Tibial nerve (tissue), 4 donors: ENCODE measurements around the gene DNASE1L2. TPM values are rescaled to one million over a fixed set of nuclear protein-coding genes. Genes with fewer than 3 reads are reported as not detected.

Source experiments
- DNase-seq, 2 donors: peaks; one replicate each; pipeline ENCODE4 v3.0.0-alpha.2; 2019; ENCODE audit warnings: low spot score in 2 of 2
- H3K27ac ChIP-seq, 4 donors: fragments of 200-600 bp; sonication (generic) in 3 of 4; one replicate each; pipeline ENCODE4 v1.5.1; 2017 to 2019; ENCODE audit warnings: mild to moderate bottlenecking in 1 of 4
- H3K27me3 ChIP-seq, 2 donors: fragments of 200-600 bp; sonication (generic) in 1 of 2; one replicate each; pipeline versions ENCODE4 v1.5.1 to v1.6.0; 2017 to 2019
- H3K36me3 ChIP-seq, 3 donors: fragments of 200-600 bp; sonication (generic); one replicate each; pipeline ENCODE4 v1.5.1; 2018 to 2019
- H3K4me1 ChIP-seq, 4 donors: fragments of 200-600 bp; sonication (generic) in 3 of 4; one replicate each; pipeline ENCODE4 v1.5.1; 2017 to 2019
- H3K4me3 ChIP-seq, 4 donors: fragments of 200-600 bp; sonication (generic) in 3 of 4; one replicate each; pipeline ENCODE4 v1.5.1; 2017 to 2019; ENCODE audit warnings: mild to moderate bottlenecking in 1 of 4, moderate library complexity in 1 of 4
- H3K9me3 ChIP-seq, 4 donors: fragments of 200-600 bp; sonication (generic) in 3 of 4; one replicate each; pipeline ENCODE4 v1.5.1; 2017 to 2019
- EP300 ChIP-seq, 2 donors: sonication (generic); formaldehyde crosslinking; IDR thresholded peaks; one replicate each; pipeline ENCODE4 v1.6.1; 2017; ENCODE audit warnings: antibody characterized with exemption in 2 of 2, mild to moderate bottlenecking in 1 of 2
- POLR2A ChIP-seq, 2 donors: fragments of 450-650 bp; IDR thresholded peaks; one replicate each; pipeline ENCODE4 v1.6.1; 2017; ENCODE audit warnings: antibody characterized with exemption in 2 of 2, mild to moderate bottlenecking in 2 of 2, moderate library complexity in 2 of 2
- WGBS, 2 donors: methylation state at CpG; one replicate each; pipeline ENCODE4 v1.1.5; 2018; 5-methylcytosine and 5-hydroxymethylcytosine counted together
- total RNA-seq, 4 donors: library from RNA; depleted of rRNA; stranded (reverse); fragments of >200 nt; gene quantifications; one replicate each; pipeline ENCODE4 v1.1.0, GENCODE V29; 2016
- TF ChIP-seq, protein P1 (sequence below), 5 experiments: fragments of 200-600 bp in 3 of 5; fragments of 450-650 bp in 2 of 5; sonication (generic) in 3 of 5; IDR thresholded peaks; one replicate each; pipeline ENCODE4 v1.5.1; 2016 to 2019; ENCODE audit warnings: antibody characterized with exemption in 5 of 5, mild to moderate bottlenecking in 3 of 5, moderate library complexity in 2 of 5

DNASE1L2 gene
- total RNA-seq, 4 donors from 2014 or later: 0.39 to 5.4 (median 0.64) TPM

DNA sequence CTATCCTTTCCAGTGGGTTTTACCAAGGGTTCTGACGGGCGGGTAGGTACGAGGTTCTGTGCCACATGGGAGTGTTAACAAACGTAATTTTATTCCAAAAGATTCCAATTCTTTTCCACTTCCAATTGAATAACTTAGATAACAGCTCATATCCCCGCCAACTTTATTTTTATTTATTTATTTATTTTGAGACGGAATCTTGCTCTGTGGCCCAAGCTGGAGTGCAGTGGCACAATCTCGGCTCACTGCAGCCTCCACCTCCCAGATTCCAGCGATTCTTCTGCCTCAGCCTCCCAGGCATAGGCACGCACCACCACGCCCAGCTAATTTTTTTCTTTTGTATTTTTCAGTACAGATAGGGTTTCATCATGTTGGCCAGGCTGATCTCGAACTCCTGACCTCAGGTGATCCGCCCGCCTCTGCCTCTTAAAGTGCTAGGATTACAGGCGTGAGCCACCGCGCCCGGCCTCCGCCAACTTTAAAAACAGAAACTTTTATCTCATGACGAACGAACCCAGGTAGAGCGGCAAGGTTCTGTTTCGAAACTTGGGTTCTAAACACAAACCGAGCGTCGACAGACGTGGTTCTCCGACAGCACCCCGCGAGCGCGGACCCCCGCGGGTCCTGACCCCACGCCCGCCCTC is 14.5 kb downstream of the DNASE1L2 start:
- Histone ChIP-seq H3K4me3 (peak overlapping the region; percentile 41 to 83 (median 57)), H3K4me1 (peaks cover 0 to 22% (median 12%) of the 10 kb centered on the region in 4 donors), H3K36me3 (peaks cover 0 to 53% (median 11%) of the 10 kb centered on the region in 3 donors), H3K27ac (peak overlapping the region; percentile 63 to 95 (median 81)), H3K27me3 (no peaks in the 10 kb centered on the region), H3K9me3 (no peaks in the 10 kb centered on the region)
- WGBS, 2 donors: 4 to 5% methylated on average over 30 to 34 of the region's 35 CpGs
- no peak for DNase-seq
- no peak for TF ChIP-seq POLR2A (IDR thresholded peaks at IDR 0.05)
- TF ChIP-seq, protein P1, sequence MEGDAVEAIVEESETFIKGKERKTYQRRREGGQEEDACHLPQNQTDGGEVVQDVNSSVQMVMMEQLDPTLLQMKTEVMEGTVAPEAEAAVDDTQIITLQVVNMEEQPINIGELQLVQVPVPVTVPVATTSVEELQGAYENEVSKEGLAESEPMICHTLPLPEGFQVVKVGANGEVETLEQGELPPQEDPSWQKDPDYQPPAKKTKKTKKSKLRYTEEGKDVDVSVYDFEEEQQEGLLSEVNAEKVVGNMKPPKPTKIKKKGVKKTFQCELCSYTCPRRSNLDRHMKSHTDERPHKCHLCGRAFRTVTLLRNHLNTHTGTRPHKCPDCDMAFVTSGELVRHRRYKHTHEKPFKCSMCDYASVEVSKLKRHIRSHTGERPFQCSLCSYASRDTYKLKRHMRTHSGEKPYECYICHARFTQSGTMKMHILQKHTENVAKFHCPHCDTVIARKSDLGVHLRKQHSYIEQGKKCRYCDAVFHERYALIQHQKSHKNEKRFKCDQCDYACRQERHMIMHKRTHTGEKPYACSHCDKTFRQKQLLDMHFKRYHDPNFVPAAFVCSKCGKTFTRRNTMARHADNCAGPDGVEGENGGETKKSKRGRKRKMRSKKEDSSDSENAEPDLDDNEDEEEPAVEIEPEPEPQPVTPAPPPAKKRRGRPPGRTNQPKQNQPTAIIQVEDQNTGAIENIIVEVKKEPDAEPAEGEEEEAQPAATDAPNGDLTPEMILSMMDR (IDR thresholded peaks at IDR 0.05): no peak
- no peak for TF ChIP-seq EP300 (IDR thresholded peaks at IDR 0.05)

DNA sequence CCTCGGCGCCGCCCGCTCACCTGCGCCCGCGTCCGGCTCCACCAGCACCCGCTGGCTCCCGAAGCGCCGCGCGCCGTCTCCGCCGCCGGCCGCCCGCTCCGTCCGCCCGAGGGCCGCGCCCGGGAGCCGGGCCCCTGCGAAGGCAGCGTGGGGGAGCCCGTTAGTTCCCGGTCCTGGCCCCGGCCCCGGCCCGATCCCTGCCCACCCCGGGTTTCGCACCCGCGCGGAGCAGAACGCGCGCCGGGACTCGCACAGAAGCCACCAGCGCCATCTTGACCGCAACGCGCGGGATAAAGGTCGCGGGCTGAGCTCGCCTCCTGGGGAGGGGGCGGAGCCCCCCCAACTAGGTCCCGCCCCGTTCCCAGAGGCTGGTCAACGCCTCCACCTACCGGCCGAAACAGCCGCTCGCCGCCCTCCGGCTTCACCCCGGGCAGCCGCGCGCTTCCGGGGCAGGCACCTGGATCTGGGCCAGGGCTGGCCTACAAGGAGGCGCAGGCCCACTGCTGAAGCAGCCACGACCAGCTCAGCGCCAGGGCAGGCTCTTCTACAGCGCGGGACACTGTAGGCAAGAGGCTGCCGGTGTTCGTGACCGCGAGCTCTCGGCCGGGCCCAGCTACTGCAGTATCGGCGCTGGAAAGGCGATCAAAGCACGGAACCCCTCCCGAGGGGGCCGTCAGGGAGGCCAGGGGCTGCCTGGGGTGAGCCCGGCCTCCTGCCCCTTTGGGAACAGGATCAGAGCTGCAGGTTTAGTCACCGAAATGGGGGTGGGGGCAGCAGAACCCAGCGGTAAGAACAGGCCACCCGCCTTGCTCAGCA is 15.3 kb downstream of the DNASE1L2 start, which contains the start of gene ECI1:
Gene ECI1 (minus strand): TSS at position 292 of the 816 bp plus-strand sequence. CDS start 21 bp downstream, at position 271.
- peak; percentile 92 for DNase-seq
- Histone ChIP-seq H3K4me1 (peaks cover 0 to 22% (median 12%) of the 10 kb centered on the region in 4 donors), H3K9me3 (no peaks in the 10 kb centered on the region), H3K27ac (peak within 1 kb of the TSS; percentile 63 to 95 (median 81)), H3K27me3 (no peaks in the 10 kb centered on the region), H3K4me3 (peak within 1 kb of the TSS; percentile 41 to 83 (median 57)), H3K36me3 (peaks cover 0 to 53% (median 7%) of the 10 kb centered on the region in 3 donors)
- TF ChIP-seq EP300 (IDR thresholded peaks at IDR 0.05): peak; percentile 88 to 92
- TF ChIP-seq POLR2A (IDR thresholded peaks at IDR 0.05): peak; percentile 55 to 85
- TF ChIP-seq, protein P1 (IDR thresholded peaks at IDR 0.05): peak; percentile 67 to 95 (median 89)
- 3% methylated on average over 30 to 43 of the region's 88 CpGs for WGBS, 2 donors

DNA sequence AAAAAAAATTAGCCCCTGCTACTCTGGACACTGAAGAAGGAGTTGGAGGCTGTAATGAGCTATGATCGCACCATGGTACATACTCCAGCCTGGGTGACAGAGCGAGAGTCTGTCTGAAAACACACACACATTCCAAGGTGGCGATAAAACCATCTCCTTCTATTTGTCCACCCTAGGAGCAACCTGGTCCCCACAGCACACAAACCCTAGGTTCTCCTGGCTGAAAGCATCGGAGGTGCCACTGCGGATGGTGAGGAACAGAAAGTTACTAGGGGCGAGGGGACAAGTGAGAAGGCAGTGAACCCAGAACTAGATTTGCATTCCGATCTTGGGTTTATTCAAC is 16.5 kb downstream of the DNASE1L2 start:
- WGBS, 2 donors: 95 to 96% methylated on average over 7 of the region's 7 CpGs

DNA sequence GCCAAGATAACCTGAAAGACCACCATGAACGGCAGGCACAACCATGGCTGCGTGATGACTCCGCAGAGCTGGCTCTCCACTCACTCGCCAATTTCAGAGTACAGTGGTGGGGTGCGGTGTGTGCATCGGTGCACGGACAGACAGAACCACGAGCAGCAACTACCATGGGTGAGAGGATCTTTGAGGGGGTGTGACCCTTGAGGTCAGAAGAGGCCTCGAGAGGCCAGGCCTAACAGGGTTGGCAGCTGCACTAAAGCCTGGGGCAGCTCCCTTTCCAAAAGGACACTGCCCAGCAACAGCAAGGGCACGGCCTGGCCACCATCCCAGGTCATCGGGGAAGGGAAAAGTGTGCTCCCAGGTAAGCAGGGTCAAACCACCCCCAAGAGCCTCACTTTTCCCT is 17.0 kb downstream of the DNASE1L2 start:
- Histone ChIP-seq H3K27me3 (no peaks in the 10 kb centered on the region), H3K27ac (no peak overlapping the region), H3K9me3 (no peaks in the 10 kb centered on the region), H3K36me3 (peaks cover 0 to 62% (median 7%) of the 10 kb centered on the region in 3 donors), H3K4me1 (peaks cover 0 to 22% (median 12%) of the 10 kb centered on the region in 4 donors), H3K4me3 (no peak overlapping the region)
- 83 to 87% methylated on average over 10 to 11 of the region's 11 CpGs for WGBS, 2 donors
- TF ChIP-seq, protein P1 (IDR thresholded peaks at IDR 0.05): no peak
- no peak for TF ChIP-seq POLR2A (IDR thresholded peaks at IDR 0.05)
- no peak for TF ChIP-seq EP300 (IDR thresholded peaks at IDR 0.05)
- no peak for DNase-seq

More for the DNA sequence above, 16.5 kb downstream of the DNASE1L2 start:
- peaks cover 0 to 57% (median 7%) of the 10 kb centered on the region in 3 donors for H3K36me3 ChIP-seq
- H3K27me3 ChIP-seq: no peaks in the 10 kb centered on the region
- no peak overlapping the region for H3K4me3 ChIP-seq
- peak overlapping the region in 1 of 4 donors; percentile 85 for H3K27ac ChIP-seq
- no peaks in the 10 kb centered on the region for H3K9me3 ChIP-seq
- TF ChIP-seq, protein P1 (IDR thresholded peaks at IDR 0.05): no peak
- no peak for TF ChIP-seq POLR2A (IDR thresholded peaks at IDR 0.05)
- no peak for TF ChIP-seq EP300 (IDR thresholded peaks at IDR 0.05)
- no peak for DNase-seq
- H3K4me1 ChIP-seq: peaks cover 0 to 22% (median 12%) of the 10 kb centered on the region in 4 donors
